CD14-positive monocyte (primary cell): ENCODE results near the gene ALG14. TPM values are rescaled to one million over a fixed set of nuclear protein-coding genes. Genes with fewer than 3 reads are reported as not detected.

Experiments used
- DNase-seq, 3 donors: peaks; one replicate each; pipeline ENCODE4 v3.0.0-alpha.2; 2011 to 2022
- H2AFZ ChIP-seq: 2 replicates; pipeline ENCODE4 v1.6.0; 2012; ENCODE audit warnings: mild to moderate bottlenecking, low read depth, low read length, inconsistent platforms; ENCODE audit not compliant: insufficient read depth, poor library complexity, severe bottlenecking
- H3K27ac ChIP-seq, 2 donors: 1 replicate in 1 of 2; 2 replicates in 1 of 2; pipeline ENCODE4 v1.5.1; 2012 to 2013; ENCODE audit warnings: low read length in 2 of 2, control low read depth in 1 of 2, inconsistent platforms in 1 of 2, low read depth in 1 of 2, mild to moderate bottlenecking in 1 of 2
- H3K27me3 ChIP-seq, 2 donors: one replicate each; pipeline versions ENCODE4 v1.6.0 to v1.6.1; 2011 to 2013; ENCODE audit warnings: low read length in 2 of 2; ENCODE audit not compliant: control insufficient read depth in 2 of 2, insufficient read depth in 2 of 2
- H3K36me3 ChIP-seq, 2 donors: replicated peaks in 1 of 2; 1 replicate in 1 of 2; 2 replicates in 1 of 2; pipeline versions ENCODE4 v1.5.1 to v1.6.1; 2012 to 2013; ENCODE audit warnings: low read length in 2 of 2, control low read depth in 1 of 2, inconsistent platforms in 1 of 2, mild to moderate bottlenecking in 1 of 2; ENCODE audit not compliant: insufficient read depth in 2 of 2, control insufficient read depth in 1 of 2
- H3K4me1 ChIP-seq, 2 donors: 1 replicate in 1 of 2; 2 replicates in 1 of 2; pipeline versions ENCODE4 v1.5.1 to v1.6.1; 2012 to 2013; ENCODE audit warnings: low read length in 2 of 2, control low read depth in 1 of 2, inconsistent platforms in 1 of 2, mild to moderate bottlenecking in 1 of 2, moderate library complexity in 1 of 2; ENCODE audit not compliant: insufficient read depth in 2 of 2, control insufficient read depth in 1 of 2
- H3K4me2 ChIP-seq: replicated peaks from 2 replicates; pipeline ENCODE3; 2012; ENCODE audit warnings: low read length, moderate library complexity, mild to moderate bottlenecking; ENCODE audit not compliant: poor library complexity, severe bottlenecking; ENCODE audit errors: extremely low read depth
- H3K4me3 ChIP-seq, 3 experiments: fragments of 200-600 bp in 1 of 3; sonication (generic) in 1 of 3; replicated peaks in 1 of 3; 1 replicate in 2 of 3; 2 replicates in 1 of 3; pipeline ENCODE4 v1.5.1; 2011 to 2013; ENCODE audit warnings: low read length in 3 of 3, mild to moderate bottlenecking in 3 of 3, control low read depth in 2 of 3, low read depth in 2 of 3, inconsistent platforms in 1 of 3, moderate library complexity in 1 of 3
- H3K79me2 ChIP-seq: 2 replicates; pipeline ENCODE4 v1.6.0; 2012; ENCODE audit warnings: mild to moderate bottlenecking, control low read depth, inconsistent platforms, low read length, moderate library complexity; ENCODE audit not compliant: insufficient read depth
- H3K9ac ChIP-seq: 2 replicates; pipeline ENCODE4 v1.6.0; 2017; ENCODE audit warnings: low read length, mild to moderate bottlenecking; ENCODE audit not compliant: insufficient read depth, poor library complexity, severe bottlenecking
- H3K9me3 ChIP-seq, 2 donors: replicated peaks in 1 of 2; 1 replicate in 1 of 2; 2 replicates in 1 of 2; pipeline versions ENCODE4 v1.5.1 to v1.6.1; 2012 to 2013; ENCODE audit warnings: low read length in 2 of 2, control low read depth in 1 of 2; ENCODE audit not compliant: control insufficient read depth in 1 of 2, insufficient read depth in 1 of 2
- H4K20me1 ChIP-seq: 2 replicates; pipeline ENCODE4 v1.6.0; 2012; ENCODE audit warnings: mild to moderate bottlenecking, low read length, control low read depth, moderate library complexity; ENCODE audit not compliant: insufficient read depth
- H3K27ac Mint-ChIP-seq, 7 donors: one replicate each; pipeline ENCODE4 v1.8.0; 2020; ENCODE audit warnings: mild to moderate bottlenecking in 7 of 7, mixed read lengths in 7 of 7, moderate library complexity in 6 of 7, inconsistent platforms in 2 of 7
- H3K27me3 Mint-ChIP-seq, 3 donors: one replicate each; pipeline ENCODE4 v1.8.0; 2021 to 2022; ENCODE audit warnings: low read depth in 3 of 3, mild to moderate bottlenecking in 3 of 3, mixed read lengths in 3 of 3, moderate library complexity in 3 of 3, inconsistent platforms in 1 of 3
- H3K36me3 Mint-ChIP-seq, 2 donors: one replicate each; pipeline ENCODE4 v1.8.0; 2020; ENCODE audit warnings: mixed read lengths in 2 of 2, inconsistent platforms in 1 of 2, mild to moderate bottlenecking in 1 of 2
- H3K4me1 Mint-ChIP-seq: one replicate; pipeline ENCODE4 v1.8.0; 2020; ENCODE audit warnings: mild to moderate bottlenecking, mixed read lengths
- H3K4me3 Mint-ChIP-seq, 2 donors: one replicate each; pipeline ENCODE4 v1.8.0; 2020; ENCODE audit warnings: mild to moderate bottlenecking in 2 of 2, mixed read lengths in 2 of 2, moderate library complexity in 1 of 2
- H3K9me3 Mint-ChIP-seq, 7 donors: one replicate each; pipeline ENCODE4 v1.8.0; 2020 to 2022; ENCODE audit warnings: mixed read lengths in 7 of 7, mild to moderate bottlenecking in 6 of 7, moderate library complexity in 6 of 7, inconsistent platforms in 2 of 7
- WGBS: methylation state at CpG from one replicate; pipeline ENCODE4 v1.1.5; 2013; ENCODE audit warnings: missing lambda C conversion rate; ENCODE audit not compliant: insufficient coverage; 5-methylcytosine and 5-hydroxymethylcytosine counted together
- intact Hi-C, 2 donors: fragments of 100-400 bp; cut with micrococcal nuclease; formaldehyde crosslinking; loops; one replicate each; pipeline versions ENCODE4 v1.15.0 to v1.15.1; 2023
- polyA plus RNA-seq, 3 donors: library from polyadenylated mRNA; depleted of rRNA in 1 of 3; unstranded in 2 of 3; stranded (reverse) in 1 of 3; fragments of 300-500 nt in 2 of 3; fragments of >200 nt in 1 of 3; fragmentation: Illumina TruSeq in 2 of 3; gene quantifications; 1 replicate in 2 of 3; 2 replicates in 1 of 3; pipeline ENCODE4 v1.2.3, GENCODE V29; 2012 to 2021
- TF ChIP-seq, protein P1 (sequence below): fragments of 200-600 bp; IDR thresholded peaks from one replicate; pipeline ENCODE4 v1.8.0; 2022; ENCODE audit warnings: antibody characterized with exemption, mild to moderate bottlenecking

The ALG14 gene
- polyA plus RNA-seq, 3 donors = 0.27 to 5.5 (median 4.4) TPM

DNA sequence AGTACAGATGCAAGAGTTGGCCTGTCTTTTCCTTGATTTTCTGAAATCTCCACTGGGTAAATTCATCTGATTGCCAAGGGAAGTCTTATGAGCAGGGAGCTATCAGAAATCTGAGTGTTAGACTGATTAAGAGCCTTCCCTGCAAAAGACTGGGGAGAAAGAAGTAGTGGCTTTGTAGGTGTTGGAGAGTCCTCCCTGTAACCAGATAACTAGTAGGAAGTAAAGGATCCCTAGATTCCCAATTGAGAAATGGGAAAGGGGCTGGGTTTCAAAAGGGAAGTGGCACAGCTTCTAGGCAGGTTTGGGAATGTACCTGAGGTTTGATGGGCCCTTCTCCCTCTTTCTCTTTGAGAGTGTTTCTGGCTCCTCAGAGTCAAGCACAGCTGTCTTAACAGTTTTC lies 46.5 kb upstream of the ALG14 start:
- H3K36me3 Mint-ChIP-seq = peaks cover 0 to 5% of the 10 kb centered on the region in 2 donors
- peaks cover 53 to 61% of the 10 kb centered on the region in 2 donors for H3K27me3 ChIP-seq
- TF ChIP-seq, protein P1, sequence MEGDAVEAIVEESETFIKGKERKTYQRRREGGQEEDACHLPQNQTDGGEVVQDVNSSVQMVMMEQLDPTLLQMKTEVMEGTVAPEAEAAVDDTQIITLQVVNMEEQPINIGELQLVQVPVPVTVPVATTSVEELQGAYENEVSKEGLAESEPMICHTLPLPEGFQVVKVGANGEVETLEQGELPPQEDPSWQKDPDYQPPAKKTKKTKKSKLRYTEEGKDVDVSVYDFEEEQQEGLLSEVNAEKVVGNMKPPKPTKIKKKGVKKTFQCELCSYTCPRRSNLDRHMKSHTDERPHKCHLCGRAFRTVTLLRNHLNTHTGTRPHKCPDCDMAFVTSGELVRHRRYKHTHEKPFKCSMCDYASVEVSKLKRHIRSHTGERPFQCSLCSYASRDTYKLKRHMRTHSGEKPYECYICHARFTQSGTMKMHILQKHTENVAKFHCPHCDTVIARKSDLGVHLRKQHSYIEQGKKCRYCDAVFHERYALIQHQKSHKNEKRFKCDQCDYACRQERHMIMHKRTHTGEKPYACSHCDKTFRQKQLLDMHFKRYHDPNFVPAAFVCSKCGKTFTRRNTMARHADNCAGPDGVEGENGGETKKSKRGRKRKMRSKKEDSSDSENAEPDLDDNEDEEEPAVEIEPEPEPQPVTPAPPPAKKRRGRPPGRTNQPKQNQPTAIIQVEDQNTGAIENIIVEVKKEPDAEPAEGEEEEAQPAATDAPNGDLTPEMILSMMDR = no peak
- peaks cover 10 to 16% of the 10 kb centered on the region in 2 donors for H3K4me1 ChIP-seq
- no peaks in the 10 kb centered on the region for H4K20me1 ChIP-seq
- H3K36me3 ChIP-seq = no peaks in the 10 kb centered on the region
- intact Hi-C loops = no loop called here
- peak overlapping the region in 1 of 2 donors; percentile 85 for H3K4me3 Mint-ChIP-seq
- peak overlapping the region in 1 of 7 donors; percentile 6 for H3K27ac Mint-ChIP-seq
- H3K27ac ChIP-seq = no peak overlapping the region
- no peak overlapping the region for H3K4me2 ChIP-seq
- H3K79me2 ChIP-seq = no peaks in the 10 kb centered on the region
- DNase-seq = no peak
- no peak overlapping the region for H3K4me3 ChIP-seq
- H3K27me3 Mint-ChIP-seq = peaks cover 60 to 75% (median 64%) of the 10 kb centered on the region in 3 donors
- H3K9me3 Mint-ChIP-seq = peaks cover 0 to 17% (median 3%) of the 10 kb centered on the region in 7 donors
- no peak overlapping the region for H3K9ac ChIP-seq
- peaks cover 12% of the 10 kb centered on the region for H3K4me1 Mint-ChIP-seq
- no peak overlapping the region for H2AFZ ChIP-seq
- H3K9me3 ChIP-seq = peaks cover 0 to 7% of the 10 kb centered on the region in 2 donors

DNA sequence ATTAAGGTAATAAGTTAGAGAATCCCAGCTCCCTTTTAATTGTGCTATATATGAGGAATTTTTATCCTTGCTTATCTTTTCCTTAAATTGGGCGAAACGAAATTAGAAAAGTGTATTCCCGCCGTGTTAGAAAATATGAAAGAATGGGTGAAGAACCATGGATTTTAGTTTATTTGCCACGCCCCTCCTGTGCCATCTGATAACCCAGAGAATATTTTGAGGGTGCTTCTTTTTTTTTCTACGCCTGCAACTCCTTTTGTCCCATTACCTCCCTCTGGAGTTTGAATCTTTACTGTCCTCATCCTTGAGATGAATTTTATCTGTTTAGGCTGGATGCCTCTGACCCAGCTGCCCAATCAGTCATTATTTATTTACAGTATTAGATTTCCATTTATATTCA lies 46.0 kb upstream of the ALG14 start:
- Mint-ChIP-seq H3K4me1 (peaks cover 12% of the 10 kb centered on the region), H3K9me3 (peaks cover 0 to 17% (median 3%) of the 10 kb centered on the region in 7 donors), H3K36me3 (peaks cover 0 to 5% of the 10 kb centered on the region in 2 donors), H3K27me3 (peaks cover 60 to 75% (median 64%) of the 10 kb centered on the region in 3 donors), H3K4me3 (peak overlapping the region in 1 of 2 donors; percentile 85), H3K27ac (no peak overlapping the region)
- Histone ChIP-seq H3K9me3 (peaks cover 0 to 7% of the 10 kb centered on the region in 2 donors), H3K79me2 (no peaks in the 10 kb centered on the region), H3K27ac (no peak overlapping the region), H2AFZ (no peak overlapping the region), H3K36me3 (no peaks in the 10 kb centered on the region), H3K9ac (no peak overlapping the region), H3K4me3 (no peak overlapping the region), H3K4me1 (peaks cover 10 to 16% of the 10 kb centered on the region in 2 donors), H3K27me3 (peaks cover 53 to 62% of the 10 kb centered on the region in 2 donors), H3K4me2 (no peak overlapping the region), H4K20me1 (no peaks in the 10 kb centered on the region)
- intact Hi-C loops = no loop called here
- DNase-seq = no peak
- TF ChIP-seq, protein P1 = no peak
- no CpG with 5 or more reads among the region's 6 CpGs for WGBS
